ENCODE results near the gene DCLK1. TPM values are rescaled to one million over a fixed set of nuclear protein-coding genes. Genes with fewer than 3 reads are reported as not detected.

DCLK1 gene
- total and polyA plus RNA-seq, 10 of the 15 experiments (the other 5 are each of a cell fraction or from before 2014, with no cell fraction given) = not detected

DNA sequence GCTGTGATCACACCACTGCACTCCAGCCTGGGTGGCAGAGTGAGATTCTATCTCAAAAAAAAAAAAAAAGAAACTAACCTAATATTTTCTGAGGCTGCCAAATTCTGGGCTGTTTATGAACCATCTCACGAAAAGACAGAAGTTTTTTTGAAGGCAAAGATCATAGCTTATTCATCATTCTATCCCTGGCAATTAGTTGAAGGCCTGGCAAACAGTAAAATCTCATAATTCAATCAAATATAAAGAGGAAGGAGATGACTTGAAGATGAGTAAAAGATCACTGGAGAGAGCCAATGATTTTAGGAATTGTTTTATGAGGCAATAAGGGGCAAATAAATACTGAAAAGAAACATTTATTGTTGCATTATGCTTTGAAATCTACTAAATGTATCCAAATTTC is 216.5 kb downstream of the DCLK1 start:
- H3K4me1 ChIP-seq (ENCODE audit: control insufficient read depth, insufficient read depth, low read length) = no peaks in the 10 kb centered on the region
- ChIA-PET RAD21 (ENCODE audit: unreplicated experiment) (no interaction called here), POLR2A (no interaction called here), CTCF (interaction anchor here (1.1 kb wide), 1 partner anchor 16 kb away, joined by 3 read pairs; no protein-coding TSS in a partner anchor), SMC1A (ENCODE audit: uncharacterized antibody, unreplicated experiment) (no interaction called here)
- H3K9me3 ChIP-seq (replicated peaks; ENCODE audit: control insufficient read depth, insufficient read depth, low read length) = no peaks in the 10 kb centered on the region
- no peak overlapping the region for H3K9ac ChIP-seq (ENCODE audit: control insufficient read depth, insufficient read depth, low read length)
- no peak overlapping the region for H3K27ac ChIP-seq (ENCODE audit: control insufficient read depth, insufficient read depth)
- BruUV-seq (replicated peaks) = no TSS peak
- H3K27me3 ChIP-seq (replicated peaks in 1 of 2; ENCODE audit: control insufficient read depth in 2 of 2, insufficient read depth in 2 of 2, low read length in 1 of 2) = no peaks in the 10 kb centered on the region
- no peak for ATAC-seq
- no peak overlapping the region for H3K4me2 ChIP-seq (ENCODE audit: control insufficient read depth, insufficient read depth)
- H3K36me3 ChIP-seq (ENCODE audit: control insufficient read depth in 2 of 2, insufficient read depth in 2 of 2, low read length in 1 of 2) = no peaks in the 10 kb centered on the region
- FAIRE-seq = no peak
- H4K20me1 ChIP-seq (ENCODE audit: control insufficient read depth, insufficient read depth) = no peaks in the 10 kb centered on the region
- intact Hi-C loops (cut with micrococcal nuclease; ENCODE audit: unreplicated experiment) (no loop called here), in situ Hi-C loops (cut with MboI) (no loop called here)
- no peaks in the 10 kb centered on the region for H3K79me2 ChIP-seq (ENCODE audit: control insufficient read depth, insufficient read depth, low read length)
- no peak for DNase-seq (ENCODE audit: low read depth, low spot score)
- TF ChIP-seq HDAC2 (IDR thresholded peaks at IDR 0.05) = no peak
- no peak for TF ChIP-seq CUX1 (IDR thresholded peaks at IDR 0.05; ENCODE audit: insufficient replicate concordance, low read depth, low read length)
- TF ChIP-seq TCF3 (IDR thresholded peaks at IDR 0.05; ENCODE audit: borderline replicate concordance, insufficient read depth, low read depth, low read length) = no peak
- TF ChIP-seq IRF3 (IDR thresholded peaks at IDR 0.05) = no peak
- TF ChIP-seq, protein P1, sequence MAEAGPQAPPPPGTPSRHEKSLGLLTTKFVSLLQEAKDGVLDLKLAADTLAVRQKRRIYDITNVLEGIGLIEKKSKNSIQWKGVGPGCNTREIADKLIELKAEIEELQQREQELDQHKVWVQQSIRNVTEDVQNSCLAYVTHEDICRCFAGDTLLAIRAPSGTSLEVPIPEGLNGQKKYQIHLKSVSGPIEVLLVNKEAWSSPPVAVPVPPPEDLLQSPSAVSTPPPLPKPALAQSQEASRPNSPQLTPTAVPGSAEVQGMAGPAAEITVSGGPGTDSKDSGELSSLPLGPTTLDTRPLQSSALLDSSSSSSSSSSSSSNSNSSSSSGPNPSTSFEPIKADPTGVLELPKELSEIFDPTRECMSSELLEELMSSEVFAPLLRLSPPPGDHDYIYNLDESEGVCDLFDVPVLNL (IDR thresholded peaks at IDR 0.05; ENCODE audit: low read depth, low read length) = no peak
- no peak for TF ChIP-seq HCFC1 (IDR thresholded peaks at IDR 0.05; ENCODE audit: low read length)
- no peak for TF ChIP-seq JUND (IDR thresholded peaks at IDR 0.05; ENCODE audit: low read depth, low read length)
- TF ChIP-seq PAX8 (IDR thresholded peaks at IDR 0.05) = no peak
- TF ChIP-seq FOXM1 (IDR thresholded peaks at IDR 0.05; ENCODE audit: low read depth, low read length) = no peak
- TF ChIP-seq MTA2 (IDR thresholded peaks at IDR 0.05; ENCODE audit: low read depth) = no peak
- TF ChIP-seq CBX3 (IDR thresholded peaks at IDR 0.05; ENCODE audit: borderline replicate concordance, low read depth) = no peak
- TF ChIP-seq NR2C2 (IDR thresholded peaks at IDR 0.05; ENCODE audit: borderline replicate concordance, control insufficient read depth, insufficient read length, low read depth) = no peak
- no peak for TF ChIP-seq TCF12 (IDR thresholded peaks at IDR 0.05; ENCODE audit: low read depth, low read length)
- TF ChIP-seq YY1 (IDR thresholded peaks at IDR 0.05; ENCODE audit: low read depth, low read length) = no peak
- TF ChIP-seq HDGF (IDR thresholded peaks at IDR 0.05) = no peak
- TF ChIP-seq GATAD2B (conservative IDR thresholded peaks at IDR 0.05; ENCODE audit: low read depth) = no peak
- 0% methylated on average over 1 of the region's 1 CpG for WGBS (ENCODE audit: insufficient coverage, insufficient replicate concordance, low lambda C conversion rate, missing lambda C conversion rate)
- no peak overlapping the region for H2AFZ ChIP-seq (ENCODE audit: control insufficient read depth, low read depth, low read length)
- no peak overlapping the region for H3K4me3 ChIP-seq
